ENCODE results near the gene IFNA4. TPM values are rescaled to one million over a fixed set of nuclear protein-coding genes. Genes with fewer than 3 reads are reported as not detected.
"Not testable (repeated sequence)": the region's sequence is repeated elsewhere in the genome, so short reads cannot be mapped to it uniquely, and the experiment has no call there.

Gene IFNA4
- total RNA-seq, 1 experiment from 2014 or later, result not detected

GRCh38 chr9:21228122-21228521 lies 40.7 kb upstream of the IFNA4 start, which contains the start of gene IFNA17:
TSS of gene IFNA17 (minus strand) at chr9:21228222. CDS start at chr9:21228173, 49 bp downstream.
- TF ChIP-seq EZH2 (IDR thresholded peaks at IDR 0.05), result no peak
- TF ChIP-seq EGR1 (IDR thresholded peaks at IDR 0.05; ENCODE audit: low read depth), result no peak
- TF ChIP-seq ZFX (IDR thresholded peaks at IDR 0.05), result no peak
- TF ChIP-seq POLR2A (IDR thresholded peaks at IDR 0.05; ENCODE audit: borderline replicate concordance, extremely low read depth, insufficient read depth, insufficient read length), result no peak
- no peak for TF ChIP-seq SRF (IDR thresholded peaks at IDR 0.05; ENCODE audit: low read depth)
- TF ChIP-seq RAD21 (IDR thresholded peaks at IDR 0.05; ENCODE audit: low read depth), result no peak
- no peak for TF ChIP-seq CTCF (IDR thresholded peaks at IDR 0.05 in 2 of 3, conservative IDR thresholded peaks at IDR 0.05 in 1 of 3; ENCODE audit: borderline replicate concordance in 1 of 3, insufficient read depth in 1 of 3, low read depth in 2 of 3, low read length in 2 of 3)
- TF ChIP-seq CBX3 (IDR thresholded peaks at IDR 0.05; ENCODE audit: low read depth), result no peak
- no peak for TF ChIP-seq POLR2AphosphoS5 (IDR thresholded peaks at IDR 0.05; ENCODE audit: low read depth, low read length)
- TF ChIP-seq CEBPB (IDR thresholded peaks at IDR 0.05; ENCODE audit: low read depth), result no peak
- TF ChIP-seq REST (IDR thresholded peaks at IDR 0.05; ENCODE audit: low read depth), result no peak
- TF ChIP-seq FOSL1 (IDR thresholded peaks at IDR 0.05; ENCODE audit: low read depth), result no peak
- no peak for TF ChIP-seq ZBTB33 (IDR thresholded peaks at IDR 0.05; ENCODE audit: extremely low read depth, insufficient replicate concordance, low read length)
- ATAC-seq, result no peak
- no peak for DNase-seq (ENCODE audit: low read depth, low spot score)
- no TSS peak for BruUV-seq (replicated peaks)
- no peak within 1 kb of the TSS for H3K27ac ChIP-seq (ENCODE audit: low read depth, low read length)
- no peaks in the 10 kb centered on the region for H3K9me3 ChIP-seq (ENCODE audit: control insufficient read depth in 1 of 2, insufficient read depth in 1 of 2, low read depth in 1 of 2, low read length in 2 of 2)
- H3K36me3 ChIP-seq (ENCODE audit: control insufficient read depth in 1 of 2, insufficient read depth in 2 of 2, low read length in 2 of 2), result no peaks in the 10 kb centered on the region
- H3K4me3 ChIP-seq (replicated peaks in 1 of 2; ENCODE audit: low read depth in 1 of 2, low read length in 2 of 2), result no peak within 1 kb of the TSS
- no peaks in the 10 kb centered on the region for H3K4me1 ChIP-seq (ENCODE audit: control insufficient read depth in 1 of 2, insufficient read depth in 2 of 2, low read length in 2 of 2)
- no peaks in the 10 kb centered on the region for H4K20me1 ChIP-seq (ENCODE audit: insufficient read depth)
- POLR2A ChIA-PET, result no interaction called here
- no peak within 1 kb of the TSS for H3K4me2 ChIP-seq (ENCODE audit: low read length)
- no peaks in the 10 kb centered on the region for H3K9me2 ChIP-seq (ENCODE audit: insufficient read depth)
- CTCF ChIA-PET, result interaction anchor here (2.2 kb wide), 1 partner anchor 25 kb away, joined by 6 read pairs; no protein-coding TSS in a partner anchor
- RAD21 ChIA-PET (ENCODE audit: low non-redundant PET in 1 of 2, low total read pairs in 2 of 2, uncharacterized antibody in 2 of 2, unreplicated experiment in 2 of 2), result no interaction called here
- H2AFZ ChIP-seq (ENCODE audit: low read depth, low read length, poor library complexity, severe bottlenecking), result no peak within 1 kb of the TSS
- H3K27me3 ChIP-seq (ENCODE audit: insufficient read depth, low read length), result no peaks in the 10 kb centered on the region
- H3K79me2 ChIP-seq (ENCODE audit: insufficient read depth, low read length), result no peaks in the 10 kb centered on the region
- no peak within 1 kb of the TSS for H3K9ac ChIP-seq (ENCODE audit: low read length)
- intact Hi-C loops (cut with micrococcal nuclease), result no loop called here

GRCh38 chr9:21217211-21217610 lies 29.8 kb upstream of the IFNA4 start, which contains the start of gene IFNA16:
TSS of gene IFNA16 (minus strand) at chr9:21217311. CDS start at chr9:21217305, 6 bp downstream.
- BruUV-seq (replicated peaks); H3K9me3 ChIP-seq (ENCODE audit: control insufficient read depth in 1 of 2, insufficient read depth in 1 of 2, low read depth in 1 of 2, low read length in 2 of 2); H3K27me3 ChIP-seq (ENCODE audit: insufficient read depth, low read length); H3K9ac ChIP-seq (ENCODE audit: low read length); H4K20me1 ChIP-seq (ENCODE audit: insufficient read depth); intact Hi-C loops (cut with micrococcal nuclease); H2AFZ ChIP-seq (ENCODE audit: low read depth, low read length, poor library complexity, severe bottlenecking); H3K9me2 ChIP-seq (ENCODE audit: insufficient read depth); H3K4me1 ChIP-seq (ENCODE audit: control insufficient read depth in 1 of 2, insufficient read depth in 2 of 2, low read length in 2 of 2); H3K4me2 ChIP-seq (ENCODE audit: low read length); H3K36me3 ChIP-seq (ENCODE audit: control insufficient read depth in 1 of 2, insufficient read depth in 2 of 2, low read length in 2 of 2); ATAC-seq; CTCF ChIA-PET; RAD21 ChIA-PET (ENCODE audit: low non-redundant PET in 1 of 2, low total read pairs in 2 of 2, uncharacterized antibody in 2 of 2, unreplicated experiment in 2 of 2); H3K4me3 ChIP-seq (replicated peaks in 1 of 2; ENCODE audit: low read depth in 1 of 2, low read length in 2 of 2); H3K27ac ChIP-seq (ENCODE audit: low read depth, low read length); DNase-seq (ENCODE audit: low read depth, low spot score); H3K79me2 ChIP-seq (ENCODE audit: insufficient read depth, low read length); POLR2A ChIA-PET: not testable (repeated sequence)
